ENCODE data around the gene NYAP2.

Gene NYAP2

GRCh38 chr2:225413786-225414185 lies 14.3 kb downstream of the NYAP2 start:
- DNase-seq (ENCODE audit: low read depth), result no peak
- TF ChIP-seq, protein P1, sequence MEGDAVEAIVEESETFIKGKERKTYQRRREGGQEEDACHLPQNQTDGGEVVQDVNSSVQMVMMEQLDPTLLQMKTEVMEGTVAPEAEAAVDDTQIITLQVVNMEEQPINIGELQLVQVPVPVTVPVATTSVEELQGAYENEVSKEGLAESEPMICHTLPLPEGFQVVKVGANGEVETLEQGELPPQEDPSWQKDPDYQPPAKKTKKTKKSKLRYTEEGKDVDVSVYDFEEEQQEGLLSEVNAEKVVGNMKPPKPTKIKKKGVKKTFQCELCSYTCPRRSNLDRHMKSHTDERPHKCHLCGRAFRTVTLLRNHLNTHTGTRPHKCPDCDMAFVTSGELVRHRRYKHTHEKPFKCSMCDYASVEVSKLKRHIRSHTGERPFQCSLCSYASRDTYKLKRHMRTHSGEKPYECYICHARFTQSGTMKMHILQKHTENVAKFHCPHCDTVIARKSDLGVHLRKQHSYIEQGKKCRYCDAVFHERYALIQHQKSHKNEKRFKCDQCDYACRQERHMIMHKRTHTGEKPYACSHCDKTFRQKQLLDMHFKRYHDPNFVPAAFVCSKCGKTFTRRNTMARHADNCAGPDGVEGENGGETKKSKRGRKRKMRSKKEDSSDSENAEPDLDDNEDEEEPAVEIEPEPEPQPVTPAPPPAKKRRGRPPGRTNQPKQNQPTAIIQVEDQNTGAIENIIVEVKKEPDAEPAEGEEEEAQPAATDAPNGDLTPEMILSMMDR (conservative IDR thresholded peaks at IDR 0.05; ENCODE audit: low read length), result no peak
- H3K4me3 ChIP-seq (ENCODE audit: low read length), result no peak overlapping the region

DNA sequence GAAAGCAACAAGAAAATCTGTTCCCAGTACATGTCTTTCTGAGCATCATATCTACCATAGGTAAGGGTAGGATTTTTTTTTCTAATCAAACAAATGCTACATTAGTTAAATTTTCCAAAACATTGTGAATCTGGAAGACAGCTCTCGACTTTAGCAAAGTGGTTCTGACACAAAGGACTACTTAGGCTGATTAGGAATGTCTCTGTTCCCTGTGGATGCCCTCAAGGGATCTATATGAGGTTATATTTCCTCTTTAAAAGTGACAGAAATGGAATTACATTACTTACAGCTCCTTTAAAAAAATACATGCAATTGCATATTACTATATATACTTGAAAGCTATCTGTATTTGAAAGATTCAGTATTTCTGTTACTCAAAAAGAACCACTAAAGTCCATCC lies 15.4 kb downstream of the NYAP2 start:
- H3K4me3 ChIP-seq (ENCODE audit: low read length), result no peak overlapping the region
- TF ChIP-seq, protein P1 (conservative IDR thresholded peaks at IDR 0.05; ENCODE audit: low read length), result no peak
- no peak for DNase-seq (ENCODE audit: low read depth)

DNA sequence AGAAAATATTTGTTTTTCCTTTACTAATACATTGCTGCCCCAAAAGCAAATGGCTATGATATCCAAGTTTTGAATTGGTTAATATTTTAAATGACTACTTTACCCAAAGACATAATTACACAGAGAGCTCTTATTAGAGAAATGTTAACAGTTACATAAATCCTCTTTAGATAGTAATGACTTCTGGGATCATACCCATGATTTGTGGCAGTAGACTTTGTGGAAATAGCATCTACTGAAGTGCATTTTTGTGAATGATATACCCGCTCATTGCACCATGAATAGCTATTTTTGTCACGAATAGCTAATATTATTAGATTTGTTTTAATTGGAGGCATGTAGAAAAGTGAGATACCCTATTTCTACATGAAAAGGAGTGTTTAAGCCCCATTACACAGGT lies 15.8 kb downstream of the NYAP2 start:
- TF ChIP-seq, protein P1 (conservative IDR thresholded peaks at IDR 0.05; ENCODE audit: low read length), result no peak

GRCh38 chr2:225415792-225416191 lies 16.3 kb downstream of the NYAP2 start:
- TF ChIP-seq, protein P1 (conservative IDR thresholded peaks at IDR 0.05; ENCODE audit: low read length), result no peak
- no peak for DNase-seq (ENCODE audit: low read depth)
- H3K4me3 ChIP-seq (ENCODE audit: low read length), result no peak overlapping the region

More for the DNA sequence above, 15.8 kb downstream of the NYAP2 start:
- H3K4me3 ChIP-seq (ENCODE audit: low read length), result no peak overlapping the region
- no peak for DNase-seq (ENCODE audit: low read depth)

DNA sequence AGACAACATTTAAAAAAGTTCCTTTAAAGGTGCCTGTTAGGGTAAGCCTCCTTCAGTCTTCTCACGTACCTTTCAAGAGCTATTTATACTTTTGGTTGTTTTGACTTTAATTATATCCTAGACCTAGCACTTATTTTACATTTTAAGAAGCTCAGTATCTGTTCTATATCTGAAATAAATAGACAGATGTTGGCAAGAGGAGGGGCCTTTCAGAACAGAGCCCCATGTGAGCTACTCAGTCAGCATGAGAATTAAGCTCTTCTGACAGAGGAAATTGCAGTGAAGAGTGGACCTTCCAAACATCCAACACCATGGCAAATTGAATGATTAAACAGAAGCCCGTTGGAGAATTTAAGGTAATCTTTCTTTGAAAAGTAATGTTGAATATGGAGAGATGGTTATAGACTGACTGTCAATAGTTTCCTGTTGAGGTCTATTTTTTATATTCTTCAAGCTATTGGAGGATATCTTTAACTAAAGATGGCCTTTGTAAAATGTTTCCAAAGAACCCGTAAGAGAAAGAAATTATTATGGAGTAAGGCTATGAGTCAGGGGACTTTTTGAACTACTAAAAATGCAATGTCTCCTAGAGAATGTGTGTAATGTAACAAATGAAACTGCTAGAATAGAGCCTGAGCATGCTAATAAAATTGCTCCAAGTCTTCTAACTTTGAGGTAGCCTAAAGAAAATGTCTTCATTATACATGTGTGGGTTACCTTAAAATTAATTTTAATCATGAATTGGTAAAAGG lies 17.3 kb downstream of the NYAP2 start:
- DNase-seq (ENCODE audit: low read depth), result no peak
- TF ChIP-seq, protein P1 (conservative IDR thresholded peaks at IDR 0.05; ENCODE audit: low read length), result no peak
- no peak overlapping the region for H3K4me3 ChIP-seq (ENCODE audit: low read length)

- TF ChIP-seq, protein P1 (conservative IDR thresholded peaks at IDR 0.05; ENCODE audit: low read length), result no peak
- DNase-seq (ENCODE audit: low read depth), result no peak
Observed at GRCh38 chr2:225419033-225419432, 19.5 kb downstream of the NYAP2 start.

GRCh38 chr2:225422145-225422544 lies 22.6 kb downstream of the NYAP2 start:
- DNase-seq (ENCODE audit: low read depth), result no peak
- H3K4me3 ChIP-seq (ENCODE audit: low read length), result no peak overlapping the region
- TF ChIP-seq, protein P1 (conservative IDR thresholded peaks at IDR 0.05; ENCODE audit: low read length), result no peak

More at GRCh38 chr2:225419033-225419432, 19.5 kb downstream of the NYAP2 start:
- H3K4me3 ChIP-seq (ENCODE audit: low read length), result no peak overlapping the region

Data from AG10803 (cell line).